H9 (cell line): ENCODE data around the gene SGCD. TPM values are rescaled to one million over a fixed set of nuclear protein-coding genes. Genes with fewer than 3 reads are reported as not detected.

Experiments used
- DNase-seq: peaks from one replicate; pipeline ENCODE4 v3.0.0-alpha.2; 2017
- H2AFZ ChIP-seq: one replicate; pipeline ENCODE4 v1.6.1; 2013; ENCODE audit warnings: mild to moderate bottlenecking, low read length, control low read depth, moderate library complexity
- H2AK5ac ChIP-seq: 2 replicates; pipeline ENCODE4 v1.6.1; 2013; ENCODE audit warnings: low read length, control low read depth, mixed read lengths; ENCODE audit not compliant: insufficient read length
- H2BK120ac ChIP-seq: one replicate; pipeline ENCODE4 v1.6.1; 2013; ENCODE audit warnings: low read depth, mild to moderate bottlenecking, low read length, control low read depth, inconsistent platforms; ENCODE audit not compliant: poor library complexity, severe bottlenecking
- H2BK12ac ChIP-seq: 2 replicates; pipeline ENCODE4 v1.6.1; 2013; ENCODE audit warnings: low read length, control low read depth, mixed read lengths, low read depth; ENCODE audit not compliant: insufficient read length
- H2BK15ac ChIP-seq: 2 replicates; pipeline ENCODE4 v1.6.1; 2013; ENCODE audit warnings: low read depth, low read length, control low read depth
- H2BK20ac ChIP-seq: one replicate; pipeline ENCODE4 v1.6.1; 2013; ENCODE audit warnings: low read depth, mild to moderate bottlenecking, low read length, control low read depth, inconsistent platforms; ENCODE audit not compliant: poor library complexity, severe bottlenecking
- H2BK5ac ChIP-seq: 2 replicates; pipeline ENCODE4 v1.6.1; 2013; ENCODE audit warnings: low read length, control low read depth, mixed read lengths; ENCODE audit not compliant: insufficient read length
- H3K14ac ChIP-seq: 2 replicates; pipeline ENCODE4 v1.6.1; 2013; ENCODE audit warnings: low read length, control low read depth; ENCODE audit not compliant: insufficient read depth
- H3K18ac ChIP-seq: 2 replicates; pipeline ENCODE4 v1.6.1; 2013; ENCODE audit warnings: low read depth, mild to moderate bottlenecking, mixed read lengths, low read length, control low read depth; ENCODE audit not compliant: insufficient read length
- H3K23ac ChIP-seq: 2 replicates; pipeline ENCODE4 v1.6.1; 2013; ENCODE audit warnings: low read length, control low read depth, mixed read lengths, low read depth; ENCODE audit not compliant: insufficient read length
- H3K23me2 ChIP-seq: 2 replicates; pipeline ENCODE4 v1.6.1; 2013; ENCODE audit warnings: low read depth, mild to moderate bottlenecking, mixed read lengths, low read length, control low read depth; ENCODE audit not compliant: insufficient read length, poor library complexity, severe bottlenecking
- H3K27ac ChIP-seq: 2 replicates; pipeline ENCODE4 v1.5.1; 2013; ENCODE audit warnings: low read length, control low read depth, mixed read lengths, low read depth; ENCODE audit not compliant: insufficient read length
- H3K27me3 ChIP-seq: 2 replicates; pipeline ENCODE4 v1.6.1; 2013; ENCODE audit warnings: low read length, control low read depth, inconsistent platforms; ENCODE audit not compliant: insufficient read depth
- H3K4ac ChIP-seq: 2 replicates; pipeline ENCODE4 v1.6.1; 2013; ENCODE audit warnings: low read depth, mild to moderate bottlenecking, control low read depth, inconsistent platforms, low read length, moderate library complexity
- H3K4me1 ChIP-seq: 2 replicates; pipeline ENCODE4 v1.6.1; 2013; ENCODE audit warnings: low read length, control low read depth, inconsistent platforms; ENCODE audit not compliant: insufficient read depth
- H3K4me2 ChIP-seq: 2 replicates; pipeline ENCODE4 v1.6.1; 2013; ENCODE audit warnings: low read length, control low read depth, mixed read lengths; ENCODE audit not compliant: insufficient read length, insufficient read depth
- H3K56ac ChIP-seq: 2 replicates; pipeline ENCODE4 v1.6.1; 2013; ENCODE audit warnings: low read depth, mild to moderate bottlenecking, mixed read lengths, low read length, control low read depth; ENCODE audit not compliant: insufficient read length
- H3K79me1 ChIP-seq: 2 replicates; pipeline ENCODE4 v1.6.1; 2013; ENCODE audit warnings: low read depth, mild to moderate bottlenecking, moderate library complexity, low read length, control low read depth, inconsistent platforms; ENCODE audit not compliant: insufficient read depth, poor library complexity, severe bottlenecking
- H3K79me2 ChIP-seq: 2 replicates; pipeline ENCODE4 v1.6.1; 2013; ENCODE audit warnings: low read length, control low read depth, inconsistent platforms; ENCODE audit not compliant: insufficient read depth
- H3K9ac ChIP-seq: 2 replicates; pipeline ENCODE4 v1.6.1; 2013; ENCODE audit warnings: low read length, control low read depth, mixed read lengths; ENCODE audit not compliant: insufficient read length; ENCODE audit errors: extremely low read depth
- H3K9me3 ChIP-seq: one replicate; pipeline ENCODE4 v1.6.1; 2013; ENCODE audit warnings: low read depth, low read length, inconsistent platforms; ENCODE audit not compliant: control insufficient read depth
- H3T11ph ChIP-seq: one replicate; pipeline ENCODE4 v1.6.1; 2013; ENCODE audit warnings: mild to moderate bottlenecking, low read length, control low read depth, inconsistent platforms
- H4K20me1 ChIP-seq: one replicate; pipeline ENCODE4 v1.6.1; 2013; ENCODE audit not compliant: control insufficient read depth, insufficient read length, insufficient read depth
- H4K5ac ChIP-seq: 2 replicates; pipeline ENCODE4 v1.6.1; 2013; ENCODE audit warnings: low read depth, mild to moderate bottlenecking, mixed read lengths, low read length, control low read depth; ENCODE audit not compliant: insufficient read length
- H4K8ac ChIP-seq: replicated peaks from 2 replicates; pipeline ENCODE4 v1.6.1; 2013; ENCODE audit warnings: low read length, control low read depth, mixed read lengths, low read depth; ENCODE audit not compliant: insufficient read length
- H4K91ac ChIP-seq: 2 replicates; pipeline ENCODE4 v1.6.1; 2013; ENCODE audit warnings: low read depth, mild to moderate bottlenecking, moderate library complexity, mixed read lengths, low read length, control low read depth; ENCODE audit not compliant: insufficient read length
- H3K27ac Mint-ChIP-seq, 3 experiments: 2 replicates in 2 of 3; 3 replicates in 1 of 3; pipeline ENCODE4 v1.8.0; 2020 to 2021; ENCODE audit warnings: mixed read lengths in 3 of 3, mild to moderate bottlenecking in 1 of 3, moderate library complexity in 1 of 3
- H3K27me3 Mint-ChIP-seq: 2 replicates; pipeline ENCODE4 v1.8.0; 2021; ENCODE audit warnings: low read depth, mild to moderate bottlenecking, moderate library complexity, mixed read lengths
- H3K36me3 Mint-ChIP-seq, 3 experiments: 2 replicates in 2 of 3; 3 replicates in 1 of 3; pipeline ENCODE4 v1.8.0; 2020 to 2021; ENCODE audit warnings: low read depth in 3 of 3, mixed read lengths in 3 of 3; ENCODE audit not compliant: insufficient read depth in 1 of 3
- H3K4me1 Mint-ChIP-seq, 2 experiments: 2 replicates each; pipeline ENCODE4 v1.8.0; 2020; ENCODE audit warnings: mixed read lengths in 2 of 2
- H3K4me3 Mint-ChIP-seq, 2 experiments: 2 replicates in 1 of 2; 3 replicates in 1 of 2; pipeline ENCODE4 v1.8.0; 2020 to 2021; ENCODE audit warnings: mild to moderate bottlenecking in 2 of 2, mixed read lengths in 2 of 2, moderate library complexity in 1 of 2
- H3K9me3 Mint-ChIP-seq, 2 experiments: 2 replicates in 1 of 2; 3 replicates in 1 of 2; pipeline ENCODE4 v1.8.0; 2020; ENCODE audit warnings: mild to moderate bottlenecking in 2 of 2, mixed read lengths in 2 of 2, moderate library complexity in 1 of 2
- CTCF ChIP-seq: fragments of 200-600 bp; sonication (generic); conservative IDR thresholded peaks from 3 replicates; pipeline ENCODE4 v1.8.0; 2021; ENCODE audit warnings: antibody characterized with exemption, mild to moderate bottlenecking
- WGBS: extraction: QIAGEN DNeasy Blood & Tissue Kit; methylation state at CpG from one replicate; pipeline ENCODE4 v1.1.7; 2013; ENCODE audit warnings: missing lambda C conversion rate, low lambda C conversion rate, mixed read lengths; ENCODE audit not compliant: insufficient read length; ENCODE audit errors: extremely low coverage; 5-methylcytosine and 5-hydroxymethylcytosine counted together
- total RNA-seq: library from RNA; stranded (reverse); gene quantifications from 2 replicates; pipeline ENCODE4 v1.2.1, GENCODE V29; 2021

Gene SGCD
- total RNA-seq, 1 experiment from 2014 or later: 0.11 TPM

GRCh38 chr5:156407251-156407650, 80.3 kb downstream of the SGCD start:
- no CpG with 5 or more reads among the region's 3 CpGs for WGBS

More at GRCh38 chr5:156407251-156407650, 80.3 kb downstream of the SGCD start:
- Mint-ChIP-seq H3K4me1 (peaks cover 6 to 8% of the 10 kb centered on the region in 2 experiments; a peak in 3 of 4 replicates), H3K27ac (no peak overlapping the region), H3K36me3 (peaks cover 0 to 3% (median 0%) of the 10 kb centered on the region in 3 experiments; a peak in 2 of 7 replicates), H3K9me3 (no peaks in the 10 kb centered on the region; a peak in 2 of 5 replicates), H3K27me3 (no peaks in the 10 kb centered on the region), H3K4me3 (no peak overlapping the region)
- Histone ChIP-seq H3K79me2 (no peaks in the 10 kb centered on the region), H3K9ac (no peak overlapping the region), H4K8ac (no peak overlapping the region), H4K5ac (no peak overlapping the region), H4K20me1 (no peaks in the 10 kb centered on the region), H2BK120ac (no peak overlapping the region), H3K14ac (no peak overlapping the region), H2BK5ac (no peak overlapping the region), H3K56ac (no peak overlapping the region), H3K27me3 (no peaks in the 10 kb centered on the region), H3K4ac (no peak overlapping the region), H2AK5ac (no peak overlapping the region), H2BK20ac (no peak overlapping the region), H3T11ph (no peak overlapping the region), H3K79me1 (no peaks in the 10 kb centered on the region), H3K9me3 (no peaks in the 10 kb centered on the region), H2AFZ (no peak overlapping the region), H3K23me2 (no peaks in the 10 kb centered on the region), H3K4me2 (no peak overlapping the region), H3K18ac (no peak overlapping the region), H2BK15ac (no peak overlapping the region), H3K27ac (no peak overlapping the region), H2BK12ac (no peak overlapping the region), H4K91ac (no peak overlapping the region), H3K23ac (no peak overlapping the region), H3K4me1 (no peaks in the 10 kb centered on the region)
- DNase-seq: no peak
- TF ChIP-seq CTCF: no peak
